GM21360 (cell line): Measurements from ENCODE around the gene PGBD5.

Experiments
- ATAC-seq: cut with Tn5 transposase; IDR thresholded peaks from one replicate; pipeline ENCODE4 v1.9.1; 2021; ENCODE audit warnings: mild to moderate bottlenecking, moderate library complexity; ENCODE audit not compliant: unreplicated experiment

The PGBD5 gene

GRCh38 chr1:230326971-230327891 is 98.9 kb downstream of the PGBD5 start:
- no peak for ATAC-seq

- ATAC-seq: no peak
Observed at GRCh38 chr1:230323686-230324085, 102.4 kb downstream of the PGBD5 start.

- no peak for ATAC-seq
Observed at GRCh38 chr1:230322967-230323547, 103.1 kb downstream of the PGBD5 start.

GRCh38 chr1:230322421-230322756 is 103.7 kb downstream of the PGBD5 start:
- ATAC-seq: no peak

- no peak for ATAC-seq
Observed at GRCh38 chr1:230321741-230322420, 104.3 kb downstream of the PGBD5 start.

GRCh38 chr1:230321341-230321740 is 104.8 kb downstream of the PGBD5 start:
- no peak for ATAC-seq

GRCh38 chr1:230320804-230321203 is 105.3 kb downstream of the PGBD5 start:
- ATAC-seq: no peak

- no peak for ATAC-seq
Observed at GRCh38 chr1:230319014-230319747, 107.0 kb downstream of the PGBD5 start.

- ATAC-seq: no peak
Observed at GRCh38 chr1:230317823-230318819, 108.0 kb downstream of the PGBD5 start.

- no peak for ATAC-seq
Observed at GRCh38 chr1:230316864-230317745, 109.0 kb downstream of the PGBD5 start.

GRCh38 chr1:230315099-230315498 is 111.0 kb downstream of the PGBD5 start:
- ATAC-seq: no peak

- no peak for ATAC-seq
Observed at GRCh38 chr1:230314142-230314470, 112.0 kb downstream of the PGBD5 start.

GRCh38 chr1:230313453-230314141 is 112.5 kb downstream of the PGBD5 start:
- no peak for ATAC-seq

GRCh38 chr1:230312676-230313075 is 113.5 kb downstream of the PGBD5 start:
- ATAC-seq: no peak

- ATAC-seq: no peak
Observed at GRCh38 chr1:230310381-230311163, 115.6 kb downstream of the PGBD5 start.

GRCh38 chr1:230309646-230310177 is 116.4 kb downstream of the PGBD5 start:
- no peak for ATAC-seq

GRCh38 chr1:230308821-230309220 is 117.3 kb downstream of the PGBD5 start:
- no peak for ATAC-seq

- no peak for ATAC-seq
Observed at GRCh38 chr1:230308039-230308438, 118.1 kb downstream of the PGBD5 start.
